Ishikawa (cell line): ENCODE measurements around the gene BRCA2.

Experiments used
- CEBPB ChIP-seq: IDR thresholded peaks from 2 replicates; pipeline ENCODE4 v1.6.1; 2012
- CREB1 ChIP-seq: IDR thresholded peaks from 2 replicates; pipeline ENCODE4 v1.6.1; 2012; ENCODE audit warnings: low read depth
- EGR1 ChIP-seq: IDR thresholded peaks from 2 replicates; pipeline ENCODE4 v1.6.1; 2012
- EP300 ChIP-seq: IDR thresholded peaks from 2 replicates; pipeline ENCODE4 v1.6.1; 2012; ENCODE audit warnings: borderline replicate concordance
- FOXM1 ChIP-seq: IDR thresholded peaks from 2 replicates; pipeline ENCODE4 v1.6.1; 2012; ENCODE audit warnings: low read depth, borderline replicate concordance
- NFIC ChIP-seq: IDR thresholded peaks from 2 replicates; pipeline ENCODE4 v1.6.1; 2012
- RAD21 ChIP-seq: IDR thresholded peaks from 2 replicates; pipeline ENCODE4 v1.6.1; 2012; ENCODE audit warnings: low read depth
- REST ChIP-seq: IDR thresholded peaks from 2 replicates; pipeline ENCODE4 v1.6.1; 2012; ENCODE audit warnings: low read depth, mild to moderate bottlenecking
- TAF1 ChIP-seq: IDR thresholded peaks from 2 replicates; pipeline ENCODE4 v1.6.1; 2012; ENCODE audit warnings: low read depth, mild to moderate bottlenecking
- TCF12 ChIP-seq: IDR thresholded peaks from 2 replicates; pipeline ENCODE4 v1.6.1; 2012; ENCODE audit warnings: low read depth
- TEAD4 ChIP-seq: IDR thresholded peaks from 2 replicates; pipeline ENCODE4 v1.6.1; 2012
- USF1 ChIP-seq: IDR thresholded peaks from 2 replicates; pipeline ENCODE4 v1.6.1; 2012
- YY1 ChIP-seq: IDR thresholded peaks from 2 replicates; pipeline ENCODE4 v1.6.1; 2012; ENCODE audit warnings: low read depth
- ZBTB7A ChIP-seq: IDR thresholded peaks from 2 replicates; pipeline ENCODE4 v1.6.1; 2012; ENCODE audit warnings: low read depth
- TF ChIP-seq, protein P1 (sequence below): IDR thresholded peaks from 2 replicates; pipeline ENCODE4 v1.6.1; 2012

Gene BRCA2

GRCh38 chr13:32428581-32429432, 113.5 kb downstream of the BRCA2 start:
- no peak for TF ChIP-seq TEAD4
- TF ChIP-seq EP300, result no peak
- no peak for TF ChIP-seq CREB1
- TF ChIP-seq TCF12, result no peak
- TF ChIP-seq TAF1, result no peak
- TF ChIP-seq RAD21, result no peak
- TF ChIP-seq FOXM1, result no peak
- TF ChIP-seq NFIC, result no peak
- no peak for TF ChIP-seq YY1
- TF ChIP-seq USF1, result no peak
- no peak for TF ChIP-seq EGR1
- no peak for TF ChIP-seq CEBPB
- TF ChIP-seq, protein P1, sequence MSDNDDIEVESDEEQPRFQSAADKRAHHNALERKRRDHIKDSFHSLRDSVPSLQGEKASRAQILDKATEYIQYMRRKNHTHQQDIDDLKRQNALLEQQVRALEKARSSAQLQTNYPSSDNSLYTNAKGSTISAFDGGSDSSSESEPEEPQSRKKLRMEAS, result no peak
- TF ChIP-seq ZBTB7A, result no peak
- no peak for TF ChIP-seq REST

DNA sequence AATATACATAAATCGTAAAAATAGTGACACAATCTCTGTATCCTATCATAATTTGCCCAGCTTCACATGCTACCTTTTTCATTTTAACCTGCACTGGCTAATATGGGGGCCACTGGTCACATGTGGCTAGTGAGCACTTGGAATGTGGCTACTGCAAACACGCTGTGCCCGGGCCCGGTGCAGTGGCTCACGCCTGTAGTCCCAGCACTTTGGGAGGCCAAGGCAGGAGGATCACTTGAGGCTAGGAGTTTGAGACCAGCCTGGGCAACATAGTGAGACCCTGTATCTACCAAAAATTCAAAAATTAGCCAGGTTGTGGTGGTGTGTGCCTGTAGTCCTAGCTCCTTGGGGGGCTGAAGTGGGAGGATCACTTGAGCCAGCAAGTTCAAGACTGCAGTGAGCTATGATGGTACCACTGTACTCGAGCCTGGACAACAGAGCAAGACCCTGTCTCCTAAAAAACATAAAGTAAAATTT, 114.2 kb downstream of the BRCA2 start:
- TF ChIP-seq, protein P1, result no peak
- TF ChIP-seq ZBTB7A (no peak), RAD21 (no peak), USF1 (no peak), FOXM1 (no peak), EGR1 (no peak)

DNA sequence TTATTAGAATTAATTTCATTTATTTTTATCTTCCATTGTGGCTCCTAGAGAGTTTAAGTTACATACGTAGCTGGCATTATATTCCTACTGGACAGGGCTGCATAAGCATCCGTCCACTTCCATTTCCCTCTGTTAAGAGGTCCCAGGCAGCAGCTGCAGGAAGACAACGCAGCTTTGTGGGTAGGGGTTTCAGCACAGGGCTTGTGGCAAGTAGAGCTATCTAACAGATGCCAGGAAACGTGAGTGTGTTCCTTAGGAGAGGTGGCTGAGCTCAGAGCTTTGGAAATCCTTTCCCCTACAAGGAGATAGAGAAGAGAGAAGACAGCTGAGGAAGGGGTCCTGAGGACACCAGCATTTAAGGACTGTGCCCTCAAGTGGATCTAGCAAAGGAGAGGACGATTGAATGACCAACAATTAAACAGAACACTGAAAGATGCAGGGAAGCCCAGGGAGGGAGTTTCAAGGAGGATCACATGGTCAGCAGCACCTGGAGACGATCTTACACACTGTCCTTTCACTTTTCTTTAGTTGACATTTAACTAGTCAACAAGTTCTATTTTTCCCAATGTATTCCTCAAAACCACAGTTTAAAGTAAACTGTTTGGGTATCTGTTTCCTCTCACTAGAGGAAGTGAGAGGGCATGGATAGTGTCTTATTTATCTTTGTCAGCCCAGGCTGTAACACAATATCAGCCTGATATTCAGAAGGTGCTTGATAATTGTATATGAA, 114.9 kb downstream of the BRCA2 start:
- TF ChIP-seq YY1 (no peak), ZBTB7A (no peak), FOXM1 (no peak), REST (no peak), RAD21 (no peak), USF1 (no peak), TAF1 (no peak), TCF12 (no peak), EP300 (no peak), CREB1 (no peak), TEAD4 (no peak), NFIC (no peak)
- TF ChIP-seq, protein P1, result no peak

DNA sequence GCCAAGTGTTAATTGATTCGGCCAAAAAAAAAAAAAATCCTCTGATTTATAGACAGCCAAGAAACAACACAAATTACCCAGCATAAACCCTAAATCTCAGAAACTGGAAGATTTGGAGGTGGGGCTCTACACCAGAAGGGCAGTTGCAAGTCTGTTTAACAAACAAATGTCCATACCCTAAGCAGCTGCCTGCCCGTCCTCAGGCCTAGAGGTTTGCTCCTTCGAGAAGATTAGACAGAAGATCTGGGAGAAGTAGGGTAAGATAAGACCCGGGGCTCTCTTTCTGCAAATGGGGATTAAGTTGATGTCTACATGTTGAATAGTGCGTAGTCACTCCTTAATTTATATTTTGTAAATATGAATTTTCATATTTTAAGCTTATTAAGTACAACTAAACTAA, 116.1 kb downstream of the BRCA2 start:
- no peak for TF ChIP-seq REST
- no peak for TF ChIP-seq TEAD4
- TF ChIP-seq YY1, result no peak
- no peak for TF ChIP-seq EP300
- no peak for TF ChIP-seq EGR1
- TF ChIP-seq TCF12, result no peak
- TF ChIP-seq, protein P1, result no peak
- no peak for TF ChIP-seq CREB1
- no peak for TF ChIP-seq CEBPB
- no peak for TF ChIP-seq RAD21
- TF ChIP-seq NFIC, result no peak
- TF ChIP-seq ZBTB7A, result no peak
- TF ChIP-seq USF1, result no peak
- TF ChIP-seq FOXM1, result no peak
- no peak for TF ChIP-seq TAF1
